Measurements from ENCODE around the gene IRF2. TPM values are rescaled to one million over a fixed set of nuclear protein-coding genes. Genes with fewer than 3 reads are reported as not detected.

IRF2 gene
- total RNA-seq, 2 donors from 2014 or later, result 35.3 to 68.0 TPM

DNA sequence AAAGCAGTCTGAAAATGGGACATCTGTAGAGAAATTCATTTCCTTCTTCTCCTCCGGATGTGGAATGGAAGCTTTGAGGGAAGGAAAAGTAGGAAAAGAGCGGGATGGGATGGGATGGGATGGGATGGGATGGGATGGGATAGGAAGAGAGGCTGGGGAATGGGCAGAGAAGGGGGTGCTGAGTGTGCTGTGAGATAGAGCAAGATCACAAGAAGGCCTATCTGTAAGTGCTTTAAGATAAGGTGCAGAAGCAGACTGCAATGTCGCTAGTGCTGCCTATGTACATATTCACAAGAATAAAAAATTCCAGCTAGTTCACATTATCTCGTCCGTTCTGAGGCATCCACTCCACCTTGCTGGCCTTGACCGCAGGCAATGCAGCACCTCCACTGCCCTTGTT, 86.2 kb downstream of the IRF2 start:
- Histone ChIP-seq H3K27ac (no peak overlapping the region), H3K9me3 (no peaks in the 10 kb centered on the region), H3K4me3 (no peak overlapping the region), H3K36me3 (peaks cover 37% of the 10 kb centered on the region), H3K27me3 (replicated peaks; ENCODE audit: insufficient read depth) (no peaks in the 10 kb centered on the region), H3K4me1 (ENCODE audit: control insufficient read depth in 1 of 2, low read depth in 2 of 2) (peaks cover 25 to 33% of the 10 kb centered on the region in 2 donors)
- no peak for DNase-seq (ENCODE audit: low spot score)
- no peak for ATAC-seq (ENCODE audit: insufficient number of reproducible peaks, low FRiP score, low read depth)
- TF ChIP-seq, protein P1, sequence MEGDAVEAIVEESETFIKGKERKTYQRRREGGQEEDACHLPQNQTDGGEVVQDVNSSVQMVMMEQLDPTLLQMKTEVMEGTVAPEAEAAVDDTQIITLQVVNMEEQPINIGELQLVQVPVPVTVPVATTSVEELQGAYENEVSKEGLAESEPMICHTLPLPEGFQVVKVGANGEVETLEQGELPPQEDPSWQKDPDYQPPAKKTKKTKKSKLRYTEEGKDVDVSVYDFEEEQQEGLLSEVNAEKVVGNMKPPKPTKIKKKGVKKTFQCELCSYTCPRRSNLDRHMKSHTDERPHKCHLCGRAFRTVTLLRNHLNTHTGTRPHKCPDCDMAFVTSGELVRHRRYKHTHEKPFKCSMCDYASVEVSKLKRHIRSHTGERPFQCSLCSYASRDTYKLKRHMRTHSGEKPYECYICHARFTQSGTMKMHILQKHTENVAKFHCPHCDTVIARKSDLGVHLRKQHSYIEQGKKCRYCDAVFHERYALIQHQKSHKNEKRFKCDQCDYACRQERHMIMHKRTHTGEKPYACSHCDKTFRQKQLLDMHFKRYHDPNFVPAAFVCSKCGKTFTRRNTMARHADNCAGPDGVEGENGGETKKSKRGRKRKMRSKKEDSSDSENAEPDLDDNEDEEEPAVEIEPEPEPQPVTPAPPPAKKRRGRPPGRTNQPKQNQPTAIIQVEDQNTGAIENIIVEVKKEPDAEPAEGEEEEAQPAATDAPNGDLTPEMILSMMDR (IDR thresholded peaks at IDR 0.05), result no peak

DNA sequence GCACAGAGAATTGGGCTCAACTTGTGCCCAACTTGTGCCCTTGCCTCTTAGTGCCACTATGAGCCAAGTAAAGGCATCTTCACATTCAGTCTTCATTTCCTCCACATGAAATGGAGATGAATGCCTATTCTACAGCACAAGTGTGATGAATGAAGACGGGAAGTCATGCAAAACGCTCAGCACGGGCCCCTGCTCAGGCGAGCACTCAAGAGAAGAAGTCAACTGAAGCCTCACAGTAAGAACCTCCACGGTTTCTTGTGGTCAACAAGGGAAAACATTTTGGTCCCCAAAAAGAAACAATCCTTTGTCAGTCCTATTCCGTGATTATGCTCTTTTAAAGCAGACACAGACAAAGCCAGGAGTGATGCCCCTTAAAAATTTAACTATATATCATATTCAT, 87.0 kb downstream of the IRF2 start:
- no peak overlapping the region for H3K4me3 ChIP-seq
- TF ChIP-seq, protein P1 (IDR thresholded peaks at IDR 0.05), result no peak
- H3K27ac ChIP-seq, result no peak overlapping the region
- ATAC-seq (ENCODE audit: insufficient number of reproducible peaks, low FRiP score, low read depth), result no peak
- no peaks in the 10 kb centered on the region for H3K9me3 ChIP-seq
- H3K36me3 ChIP-seq, result peaks cover 34% of the 10 kb centered on the region
- peaks cover 28 to 36% of the 10 kb centered on the region in 2 donors for H3K4me1 ChIP-seq (ENCODE audit: control insufficient read depth in 1 of 2, low read depth in 2 of 2)
- no peaks in the 10 kb centered on the region for H3K27me3 ChIP-seq (replicated peaks; ENCODE audit: insufficient read depth)
- DNase-seq (ENCODE audit: low spot score), result no peak

DNA sequence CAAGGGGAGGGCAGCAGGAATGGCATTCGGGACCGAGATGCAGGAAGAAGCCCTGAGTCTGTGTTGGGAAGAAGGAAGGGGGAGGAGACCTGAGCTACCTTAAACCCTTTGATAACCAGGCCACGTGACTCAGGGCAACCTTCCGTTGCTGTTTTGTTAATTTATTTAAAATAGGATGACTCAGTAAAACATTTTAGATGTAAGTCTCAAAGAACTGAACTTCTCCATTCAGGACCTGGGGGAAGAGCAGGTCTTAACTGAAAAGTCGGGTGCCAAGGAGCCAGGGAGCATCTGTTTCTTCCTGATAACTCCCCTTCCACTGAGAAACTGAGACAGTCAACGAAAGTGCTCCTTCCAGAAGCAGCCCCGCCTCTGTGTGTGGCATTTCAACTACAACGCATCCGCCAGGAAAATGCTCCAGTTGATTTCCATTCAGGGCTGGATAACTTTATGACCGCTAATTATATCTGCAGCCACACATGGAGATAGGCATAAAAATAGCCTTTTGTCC, 88.0 kb downstream of the IRF2 start:
- Histone ChIP-seq H3K9me3 (no peaks in the 10 kb centered on the region), H3K27me3 (replicated peaks; ENCODE audit: insufficient read depth) (no peaks in the 10 kb centered on the region), H3K27ac (peak overlapping the region; percentile 69 to 80), H3K4me1 (ENCODE audit: control insufficient read depth in 1 of 2, low read depth in 2 of 2) (peaks cover 28 to 36% of the 10 kb centered on the region in 2 donors), H3K4me3 (no peak overlapping the region), H3K36me3 (peaks cover 25% of the 10 kb centered on the region)
- TF ChIP-seq, protein P1 (IDR thresholded peaks at IDR 0.05), result no peak
- ATAC-seq (ENCODE audit: insufficient number of reproducible peaks, low FRiP score, low read depth) (no peak), DNase-seq (ENCODE audit: low spot score) (no peak)

DNA sequence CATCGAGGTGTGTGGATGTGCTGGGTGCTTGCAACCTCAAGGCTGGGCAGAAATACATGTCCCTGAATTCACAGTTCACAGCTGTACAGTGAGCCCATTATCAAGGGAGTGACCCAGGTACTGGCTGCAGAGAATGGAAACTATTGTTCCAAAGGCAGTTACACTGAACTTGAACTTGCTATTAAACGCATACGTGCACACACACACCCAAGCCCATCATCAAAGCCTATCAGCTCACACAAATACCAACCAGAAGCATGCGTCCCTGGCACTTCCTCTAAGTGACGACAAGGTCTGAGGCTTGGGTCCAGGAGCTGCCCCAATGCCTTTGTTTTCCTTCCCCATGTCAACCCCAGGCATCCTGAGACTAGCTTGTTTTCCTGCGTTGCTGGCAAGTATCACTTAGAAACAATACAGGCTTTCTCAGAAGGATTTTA, 88.6 kb downstream of the IRF2 start:
- TF ChIP-seq, protein P1 (IDR thresholded peaks at IDR 0.05), result no peak
- DNase-seq (ENCODE audit: low spot score) (no peak), ATAC-seq (ENCODE audit: insufficient number of reproducible peaks, low FRiP score, low read depth) (no peak)
- Histone ChIP-seq H3K4me1 (ENCODE audit: control insufficient read depth in 1 of 2, low read depth in 2 of 2) (peaks cover 28 to 36% of the 10 kb centered on the region in 2 donors), H3K36me3 (peaks cover 21% of the 10 kb centered on the region), H3K9me3 (no peaks in the 10 kb centered on the region), H3K27me3 (replicated peaks; ENCODE audit: insufficient read depth) (no peaks in the 10 kb centered on the region), H3K27ac (peak overlapping the region; percentile 69 to 80), H3K4me3 (no peak overlapping the region)

DNA sequence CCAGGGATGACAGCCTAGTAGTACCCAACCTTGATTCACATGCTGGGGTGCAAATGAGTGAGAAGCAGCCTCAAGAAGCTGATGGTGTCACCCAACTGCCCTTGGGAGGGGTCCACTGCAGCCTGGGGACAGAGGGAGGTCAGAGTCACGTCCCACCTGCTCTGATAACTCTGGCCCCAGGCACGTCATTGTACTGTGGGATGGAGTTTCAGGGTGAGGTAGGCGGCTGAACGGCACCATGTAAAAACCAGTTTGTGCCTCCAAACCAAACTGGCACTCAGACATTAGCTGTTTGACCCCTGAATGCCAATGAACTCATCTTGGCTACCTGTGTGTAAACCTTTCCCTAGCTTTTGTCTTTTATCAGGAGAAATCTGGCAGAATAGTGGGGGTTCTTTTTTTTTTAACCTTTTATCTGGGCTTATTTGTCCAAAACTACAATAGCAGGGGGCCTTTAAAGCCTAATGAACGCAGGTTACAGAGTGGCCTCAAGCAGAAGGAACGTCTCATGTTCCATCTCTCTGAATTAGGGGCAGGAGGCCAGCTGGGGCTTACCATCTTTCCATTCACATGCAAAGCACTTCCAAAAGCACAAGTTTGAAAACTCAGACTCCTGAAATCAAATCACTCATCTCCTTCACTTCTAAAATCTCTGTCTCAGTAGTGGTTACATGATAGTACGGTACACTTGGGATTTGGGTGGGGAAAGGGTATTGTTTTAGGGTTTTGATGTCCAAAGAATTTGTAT, 89.4 kb downstream of the IRF2 start:
- ATAC-seq (ENCODE audit: insufficient number of reproducible peaks, low FRiP score, low read depth), result no peak
- H3K4me3 ChIP-seq, result peak overlapping the region; percentile 69

More for the DNA sequence above, 89.4 kb downstream of the IRF2 start:
- H3K36me3 ChIP-seq, result peaks cover 16% of the 10 kb centered on the region
- no peaks in the 10 kb centered on the region for H3K9me3 ChIP-seq
- no peak for DNase-seq (ENCODE audit: low spot score)
- peaks cover 28 to 36% of the 10 kb centered on the region in 2 donors for H3K4me1 ChIP-seq (ENCODE audit: control insufficient read depth in 1 of 2, low read depth in 2 of 2)
- peak overlapping the region; percentile 69 to 80 for H3K27ac ChIP-seq
- H3K27me3 ChIP-seq (replicated peaks; ENCODE audit: insufficient read depth), result no peaks in the 10 kb centered on the region
- TF ChIP-seq, protein P1 (IDR thresholded peaks at IDR 0.05), result no peak
